Dendritic cell treated with granulocyte-macrophage colony-stimulating factor and Interleukin-4, amounts not matched to agents 40 ng/mL and 50 ng/mL, for 4 days (primary cell): ENCODE measurements around the gene TPSG1.
"Not testable (repeated sequence)": the region's sequence is repeated elsewhere in the genome, so short reads cannot be mapped to it uniquely, and the experiment has no call there.

ENCODE experiments used
- H3K27ac Mint-ChIP-seq: one replicate; pipeline ENCODE4 v1.8.0; 2022; ENCODE audit warnings: mild to moderate bottlenecking, mixed read lengths
- H3K27me3 Mint-ChIP-seq: one replicate; pipeline ENCODE4 v1.8.0; 2022; ENCODE audit warnings: mild to moderate bottlenecking, mixed read lengths
- H3K36me3 Mint-ChIP-seq: one replicate; pipeline ENCODE4 v1.8.0; 2022; ENCODE audit warnings: low read depth, mixed read lengths
- H3K4me1 Mint-ChIP-seq: one replicate; pipeline ENCODE4 v1.8.0; 2022; ENCODE audit warnings: low read depth, mixed read lengths
- H3K4me3 Mint-ChIP-seq: one replicate; pipeline ENCODE4 v1.8.0; 2022; ENCODE audit warnings: mild to moderate bottlenecking, moderate library complexity, mixed read lengths
- H3K9me3 Mint-ChIP-seq: one replicate; pipeline ENCODE4 v1.8.0; 2022; ENCODE audit warnings: mixed read lengths
- intact Hi-C: fragments of 100-400 bp; cut with micrococcal nuclease; formaldehyde crosslinking; loops from one replicate; pipeline ENCODE4 v1.15.0; 2022

Gene TPSG1

GRCh38 chr16:1208239-1208830 is 16.7 kb downstream of the TPSG1 start:
- intact Hi-C loops, result no loop called here
- Mint-ChIP-seq H3K36me3 (no peaks in the 10 kb centered on the region), H3K4me3 (no peak overlapping the region), H3K9me3 (no peaks in the 10 kb centered on the region), H3K27me3 (no peaks in the 10 kb centered on the region), H3K4me1 (no peaks in the 10 kb centered on the region), H3K27ac (no peak overlapping the region)

GRCh38 chr16:1206786-1207185 is 18.3 kb downstream of the TPSG1 start:
- H3K4me1 Mint-ChIP-seq, result no peaks in the 10 kb centered on the region

GRCh38 chr16:1206326-1206725 is 18.7 kb downstream of the TPSG1 start:
- intact Hi-C loops, result no loop called here
- Mint-ChIP-seq H3K27ac (no peak overlapping the region), H3K27me3 (no peaks in the 10 kb centered on the region), H3K36me3 (no peaks in the 10 kb centered on the region), H3K4me1 (no peaks in the 10 kb centered on the region), H3K4me3 (no peak overlapping the region), H3K9me3 (no peaks in the 10 kb centered on the region)

More at GRCh38 chr16:1206786-1207185, 18.3 kb downstream of the TPSG1 start:
- Mint-ChIP-seq H3K9me3 (no peaks in the 10 kb centered on the region), H3K27me3 (no peaks in the 10 kb centered on the region), H3K4me3 (no peak overlapping the region), H3K36me3 (no peaks in the 10 kb centered on the region), H3K27ac (no peak overlapping the region)
- intact Hi-C loops, result no loop called here

- H3K36me3 Mint-ChIP-seq, result no peaks in the 10 kb centered on the region
These were observed 20.1 kb downstream of the TPSG1 start for GRCh38 chr16:1204933-1205332.

GRCh38 chr16:1202274-1202673 is 22.8 kb downstream of the TPSG1 start:
- Mint-ChIP-seq H3K4me1 (no peaks in the 10 kb centered on the region), H3K4me3 (no peak overlapping the region), H3K9me3 (peaks cover 9% of the 10 kb centered on the region), H3K27ac (no peak overlapping the region), H3K36me3 (no peaks in the 10 kb centered on the region), H3K27me3 (no peaks in the 10 kb centered on the region)
- intact Hi-C loops, result no loop called here

More at GRCh38 chr16:1204933-1205332, 20.1 kb downstream of the TPSG1 start:
- Mint-ChIP-seq H3K27ac (no peak overlapping the region), H3K27me3 (no peaks in the 10 kb centered on the region), H3K4me3 (no peak overlapping the region), H3K9me3 (peaks cover 3% of the 10 kb centered on the region), H3K4me1 (no peaks in the 10 kb centered on the region)
- intact Hi-C loops, result no loop called here

GRCh38 chr16:1201444-1201843 is 23.6 kb downstream of the TPSG1 start:
- H3K36me3 Mint-ChIP-seq, result no peaks in the 10 kb centered on the region
- H3K27ac Mint-ChIP-seq, result no peak overlapping the region
- no peaks in the 10 kb centered on the region for H3K4me1 Mint-ChIP-seq
- H3K4me3 Mint-ChIP-seq, result no peak overlapping the region
- peaks cover 9% of the 10 kb centered on the region for H3K9me3 Mint-ChIP-seq
- no peaks in the 10 kb centered on the region for H3K27me3 Mint-ChIP-seq
- intact Hi-C loops, result no loop called here

GRCh38 chr16:1200014-1200627 is 24.9 kb downstream of the TPSG1 start:
- Mint-ChIP-seq H3K4me3 (no peak overlapping the region), H3K27me3 (no peaks in the 10 kb centered on the region), H3K9me3 (peaks cover 9% of the 10 kb centered on the region), H3K36me3 (no peaks in the 10 kb centered on the region), H3K27ac (no peak overlapping the region), H3K4me1 (no peaks in the 10 kb centered on the region)
- intact Hi-C loops, result no loop called here

- peaks cover 9% of the 10 kb centered on the region for H3K9me3 Mint-ChIP-seq
- intact Hi-C loops, result no loop called here
- H3K4me3 Mint-ChIP-seq, result no peak overlapping the region
- no peak overlapping the region for H3K27ac Mint-ChIP-seq
- H3K36me3 Mint-ChIP-seq, result no peaks in the 10 kb centered on the region
- H3K27me3 Mint-ChIP-seq, result no peaks in the 10 kb centered on the region
- no peaks in the 10 kb centered on the region for H3K4me1 Mint-ChIP-seq
These were observed 25.6 kb downstream of the TPSG1 start for GRCh38 chr16:1199347-1200013.

GRCh38 chr16:1198671-1199346 is 26.3 kb downstream of the TPSG1 start:
- H3K36me3 Mint-ChIP-seq, H3K9me3 Mint-ChIP-seq, H3K4me3 Mint-ChIP-seq: not testable (repeated sequence)

GRCh38 chr16:1198194-1198593 is 26.9 kb downstream of the TPSG1 start:
- Mint-ChIP-seq H3K36me3 (no peaks in the 10 kb centered on the region), H3K4me3 (no peak overlapping the region), H3K9me3 (peaks cover 9% of the 10 kb centered on the region), H3K27ac (no peak overlapping the region), H3K27me3 (no peaks in the 10 kb centered on the region), H3K4me1 (no peaks in the 10 kb centered on the region)
- intact Hi-C loops, result no loop called here

More at GRCh38 chr16:1198671-1199346, 26.3 kb downstream of the TPSG1 start:
- H3K27me3 Mint-ChIP-seq, H3K4me1 Mint-ChIP-seq, H3K27ac Mint-ChIP-seq, intact Hi-C loops: not testable (repeated sequence)

GRCh38 chr16:1197237-1197866 is 27.7 kb downstream of the TPSG1 start:
- Mint-ChIP-seq H3K9me3 (peaks cover 9% of the 10 kb centered on the region), H3K36me3 (no peaks in the 10 kb centered on the region), H3K4me3 (no peak overlapping the region), H3K4me1 (no peaks in the 10 kb centered on the region), H3K27ac (no peak overlapping the region), H3K27me3 (no peaks in the 10 kb centered on the region)
- intact Hi-C loops, result no loop called here

- Mint-ChIP-seq H3K27me3 (no peaks in the 10 kb centered on the region), H3K4me1 (no peaks in the 10 kb centered on the region), H3K27ac (no peak overlapping the region), H3K9me3 (peaks cover 9% of the 10 kb centered on the region), H3K36me3 (no peaks in the 10 kb centered on the region), H3K4me3 (no peak overlapping the region)
- intact Hi-C loops, result no loop called here
These were observed 28.6 kb downstream of the TPSG1 start for GRCh38 chr16:1196494-1196893.

GRCh38 chr16:1195393-1195666 is 29.7 kb downstream of the TPSG1 start:
- intact Hi-C loops, result no loop called here
- no peak overlapping the region for H3K4me3 Mint-ChIP-seq
- no peak overlapping the region for H3K27ac Mint-ChIP-seq
- no peaks in the 10 kb centered on the region for H3K36me3 Mint-ChIP-seq
- H3K9me3 Mint-ChIP-seq, result peaks cover 9% of the 10 kb centered on the region
- no peaks in the 10 kb centered on the region for H3K27me3 Mint-ChIP-seq
- H3K4me1 Mint-ChIP-seq, result no peaks in the 10 kb centered on the region
